Bronchial epithelial cell (primary cell): ENCODE data around the gene GPR161. TPM values are rescaled to one million over a fixed set of nuclear protein-coding genes. Genes with fewer than 3 reads are reported as not detected.

Source experiments
- DNase-seq: peaks from one replicate; pipeline ENCODE4 v3.0.0-alpha.2; 2010; ENCODE audit warnings: low read depth
- FAIRE-seq: peaks from 2 replicates; lab custom pipeline; 2011; peaks lifted over from hg19 to GRCh38; lab: Jason Lieb, UNC
- H3K27me3 ChIP-seq: 2 replicates; pipeline ENCODE4 v1.5.1; 2011; ENCODE audit warnings: low read length; ENCODE audit not compliant: control insufficient read depth, insufficient read depth
- H3K36me3 ChIP-seq: 2 replicates; pipeline ENCODE4 v1.5.1; 2011; ENCODE audit warnings: low read length; ENCODE audit not compliant: control insufficient read depth, insufficient read depth
- H3K4me3 ChIP-seq: 2 replicates; pipeline ENCODE4 v1.5.1; 2011; ENCODE audit warnings: mild to moderate bottlenecking, low read depth, low read length, control low read depth
- total RNA-seq: library from RNA; depleted of rRNA; stranded (reverse); fragments of >200 nt; gene quantifications from 2 replicates; pipeline ENCODE4 v1.2.1, GENCODE V29; 2014
- TF ChIP-seq, protein P1 (sequence below): IDR thresholded peaks from 2 replicates; pipeline ENCODE4 v1.5.1; 2011; ENCODE audit warnings: mild to moderate bottlenecking, moderate library complexity, low read length, control low read depth, inconsistent platforms; ENCODE audit not compliant: insufficient read depth, severe bottlenecking

GPR161 gene
- total RNA-seq, 1 donor from 2014 or later: 8.2 TPM

DNA sequence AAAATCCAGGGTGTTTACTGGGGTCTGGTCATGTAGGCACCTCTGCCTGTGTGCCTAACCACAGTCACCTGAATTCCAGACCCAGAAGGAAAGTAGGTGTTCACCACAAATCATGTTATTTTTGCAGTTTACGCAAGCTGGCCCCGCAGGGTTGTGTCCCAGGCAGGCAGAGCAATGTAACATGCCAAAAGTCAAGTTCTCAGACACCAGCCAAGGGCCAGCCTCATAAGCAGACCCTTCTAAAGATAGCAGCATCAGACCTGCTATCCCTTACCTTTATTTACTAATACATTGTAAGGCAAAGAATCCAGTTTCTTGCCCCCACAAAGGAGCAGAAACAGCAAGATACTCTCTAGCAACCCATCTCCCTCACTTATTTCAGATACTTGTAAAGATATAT, 83.0 kb downstream of the GPR161 start:
- TF ChIP-seq, protein P1, sequence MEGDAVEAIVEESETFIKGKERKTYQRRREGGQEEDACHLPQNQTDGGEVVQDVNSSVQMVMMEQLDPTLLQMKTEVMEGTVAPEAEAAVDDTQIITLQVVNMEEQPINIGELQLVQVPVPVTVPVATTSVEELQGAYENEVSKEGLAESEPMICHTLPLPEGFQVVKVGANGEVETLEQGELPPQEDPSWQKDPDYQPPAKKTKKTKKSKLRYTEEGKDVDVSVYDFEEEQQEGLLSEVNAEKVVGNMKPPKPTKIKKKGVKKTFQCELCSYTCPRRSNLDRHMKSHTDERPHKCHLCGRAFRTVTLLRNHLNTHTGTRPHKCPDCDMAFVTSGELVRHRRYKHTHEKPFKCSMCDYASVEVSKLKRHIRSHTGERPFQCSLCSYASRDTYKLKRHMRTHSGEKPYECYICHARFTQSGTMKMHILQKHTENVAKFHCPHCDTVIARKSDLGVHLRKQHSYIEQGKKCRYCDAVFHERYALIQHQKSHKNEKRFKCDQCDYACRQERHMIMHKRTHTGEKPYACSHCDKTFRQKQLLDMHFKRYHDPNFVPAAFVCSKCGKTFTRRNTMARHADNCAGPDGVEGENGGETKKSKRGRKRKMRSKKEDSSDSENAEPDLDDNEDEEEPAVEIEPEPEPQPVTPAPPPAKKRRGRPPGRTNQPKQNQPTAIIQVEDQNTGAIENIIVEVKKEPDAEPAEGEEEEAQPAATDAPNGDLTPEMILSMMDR: no peak
- Histone ChIP-seq H3K27me3 (no peaks in the 10 kb centered on the region), H3K4me3 (no peak overlapping the region), H3K36me3 (peaks cover 6% of the 10 kb centered on the region)
- FAIRE-seq (no peak), DNase-seq (no peak)

DNA sequence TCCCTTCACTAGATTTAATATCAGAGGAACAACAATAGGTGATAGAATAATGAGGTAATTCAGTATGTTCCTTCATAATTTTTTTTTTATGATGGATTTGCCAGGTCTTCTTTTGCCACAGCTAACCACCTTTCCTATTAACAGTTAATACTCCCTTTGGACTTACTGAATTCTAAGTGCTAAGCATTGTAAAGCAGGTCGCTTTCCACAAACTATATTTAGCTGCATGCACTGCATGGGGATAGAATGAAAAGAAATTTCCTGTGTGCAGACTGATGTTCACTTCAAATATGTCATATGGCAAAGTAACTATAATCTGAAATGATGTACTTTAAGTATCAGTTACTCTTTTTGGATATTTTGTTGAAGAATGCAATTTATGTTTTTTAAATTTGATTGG, 85.8 kb downstream of the GPR161 start:
- no peaks in the 10 kb centered on the region for H3K27me3 ChIP-seq
- no peak overlapping the region for H3K4me3 ChIP-seq
- TF ChIP-seq, protein P1: no peak
- FAIRE-seq (no peak), DNase-seq (no peak)
- H3K36me3 ChIP-seq: peaks cover 5% of the 10 kb centered on the region

DNA sequence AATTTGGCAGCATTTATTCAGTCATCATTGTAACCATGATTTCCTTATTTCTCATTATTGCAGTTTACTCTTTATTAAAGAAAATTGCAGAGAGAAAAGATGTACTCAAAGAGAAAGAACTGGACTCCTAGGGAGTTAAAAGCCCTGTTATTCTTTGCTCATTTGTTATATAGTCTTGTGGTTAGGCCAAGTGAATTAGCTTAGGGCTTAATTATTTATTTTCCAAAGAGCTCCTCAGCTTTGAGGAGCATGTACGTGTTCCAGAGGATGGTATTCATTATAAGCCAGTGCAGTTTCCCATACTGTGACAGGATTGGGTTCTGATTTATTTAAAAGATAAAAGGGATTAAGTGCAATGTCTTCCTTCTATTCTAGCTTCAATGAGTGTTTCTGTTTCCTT, 86.4 kb downstream of the GPR161 start:
- H3K36me3 ChIP-seq: peaks cover 5% of the 10 kb centered on the region
- no peak for DNase-seq
- no peaks in the 10 kb centered on the region for H3K27me3 ChIP-seq
- FAIRE-seq: no peak
- H3K4me3 ChIP-seq: no peak overlapping the region
- TF ChIP-seq, protein P1: no peak

DNA sequence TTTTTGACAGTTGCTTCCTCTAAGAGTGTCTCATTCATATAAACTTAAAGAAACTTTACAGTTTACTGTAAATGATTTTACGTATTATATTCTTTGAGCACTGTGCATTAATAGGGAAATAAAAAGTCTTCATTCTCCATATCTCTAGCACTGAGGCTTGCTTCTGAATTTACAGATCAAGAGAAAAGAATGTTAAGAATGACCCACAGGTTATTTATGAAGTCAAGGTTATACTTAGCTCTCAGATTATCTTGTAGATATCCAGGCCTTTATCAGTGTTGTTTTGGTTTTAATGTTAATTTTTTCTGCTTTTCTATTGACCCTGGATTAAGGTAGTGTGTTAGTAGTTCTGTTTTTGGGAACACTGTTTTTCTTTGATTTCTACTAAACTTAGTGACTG, 91.4 kb downstream of the GPR161 start:
- FAIRE-seq (no peak), DNase-seq (no peak)
- Histone ChIP-seq H3K27me3 (no peaks in the 10 kb centered on the region), H3K36me3 (peaks cover 2% of the 10 kb centered on the region), H3K4me3 (no peak overlapping the region)
- TF ChIP-seq, protein P1: no peak

DNA sequence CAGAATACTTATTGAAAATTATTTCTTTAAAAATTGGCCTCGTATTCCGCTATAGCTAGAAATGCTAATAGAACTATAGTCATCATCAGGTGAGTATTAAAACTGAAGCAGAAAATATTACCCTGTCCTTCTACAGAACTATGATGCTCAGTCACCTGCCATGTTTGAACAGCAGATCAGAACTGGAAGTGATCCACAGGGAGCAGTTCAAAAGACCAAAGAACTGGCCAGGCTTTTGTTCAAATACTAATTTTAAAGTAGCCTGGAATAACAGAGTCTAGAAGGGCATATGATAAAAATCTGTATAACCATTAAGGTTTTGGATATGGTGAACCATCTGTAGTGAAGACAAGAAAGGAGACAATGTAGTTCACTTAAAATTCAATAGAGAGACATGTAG, 94.4 kb downstream of the GPR161 start:
- Histone ChIP-seq H3K36me3 (peaks cover 2% of the 10 kb centered on the region), H3K27me3 (no peaks in the 10 kb centered on the region), H3K4me3 (no peak overlapping the region)
- TF ChIP-seq, protein P1: no peak
- DNase-seq (no peak), FAIRE-seq (no peak)

DNA sequence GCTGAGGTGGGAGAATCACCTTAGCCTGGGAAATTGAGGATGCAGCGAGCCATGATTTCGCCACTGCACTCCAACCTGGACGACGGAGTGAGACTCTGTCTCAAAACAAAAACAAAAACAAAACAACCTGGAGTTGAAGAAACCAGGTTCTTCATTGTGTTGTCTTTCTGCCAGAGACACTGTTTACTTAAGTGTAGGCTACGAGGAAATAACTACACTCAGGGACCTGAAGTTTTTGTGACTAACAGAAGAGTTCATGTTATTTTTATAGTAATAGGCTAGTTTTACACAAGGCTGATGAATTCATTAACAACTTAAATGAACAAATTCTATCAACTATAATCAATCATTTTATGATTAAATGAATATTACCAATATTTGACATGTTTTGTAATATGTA, 101.4 kb downstream of the GPR161 start:
- DNase-seq: no peak
- Histone ChIP-seq H3K27me3 (no peaks in the 10 kb centered on the region), H3K4me3 (no peak overlapping the region), H3K36me3 (no peaks in the 10 kb centered on the region)
- no peak for FAIRE-seq
- TF ChIP-seq, protein P1: no peak
